Body of pancreas (tissue), 4 donors: ENCODE measurements around the gene MEIG1. TPM values are rescaled to one million over a fixed set of nuclear protein-coding genes. Genes with fewer than 3 reads are reported as not detected.

ENCODE experiments used
- ATAC-seq: fragments of 150-250 bp; one replicate; pipeline ENCODE4 v1.9.1; 2016
- DNase-seq, 4 donors: peaks; one replicate each; pipeline ENCODE4 v3.0.0-alpha.2; 2019
- H3K27ac ChIP-seq, 4 donors: fragments of 200-600 bp; sonication (generic); 1 replicate in 3 of 4; 2 replicates in 1 of 4; pipeline versions ENCODE4 v1.5.1 to v1.6.1; 2016 to 2019; ENCODE audit warnings: mild to moderate bottlenecking in 1 of 4, mixed read lengths in 1 of 4, moderate library complexity in 1 of 4
- H3K27me3 ChIP-seq, 2 donors: fragments of 200-600 bp; sonication (generic); one replicate each; pipeline ENCODE4 v1.6.0; 2016; ENCODE audit warnings: mild to moderate bottlenecking in 1 of 2
- H3K36me3 ChIP-seq, 2 donors: fragments of 200-600 bp; sonication (generic); replicated peaks in 1 of 2; 2 replicates each; pipeline ENCODE4 v1.5.1; 2016; ENCODE audit warnings: low read depth in 2 of 2; ENCODE audit not compliant: insufficient read depth in 1 of 2
- H3K4me1 ChIP-seq: fragments of 200-600 bp; sonication (generic); one replicate; pipeline ENCODE4 v1.6.0; 2016
- H3K4me3 ChIP-seq, 2 donors: fragments of 200-600 bp; sonication (generic); 1 replicate in 1 of 2; 2 replicates in 1 of 2; pipeline ENCODE4 v1.5.1; 2016 to 2019
- H3K9me3 ChIP-seq, 3 donors: fragments of 200-600 bp; sonication (generic); 1 replicate in 2 of 3; 2 replicates in 1 of 3; pipeline ENCODE4 v1.5.1; 2016
- POLR2A ChIP-seq, 3 donors: fragments of 450-650 bp; IDR thresholded peaks; one replicate each; pipeline ENCODE4 v1.6.1; 2016; ENCODE audit warnings: antibody characterized with exemption in 3 of 3, mild to moderate bottlenecking in 2 of 3
- WGBS, 2 donors: methylation state at CpG; one replicate each; pipeline ENCODE4 v1.1.5; 2017; 5-methylcytosine and 5-hydroxymethylcytosine counted together
- intact Hi-C: fragments of 100-400 bp; cut with DNase I; formaldehyde crosslinking; loops from one replicate; pipeline ENCODE4 v1.15.1; 2023
- total RNA-seq, 2 donors: library from RNA; depleted of rRNA; stranded (reverse); fragments of >200 nt; gene quantifications; one replicate each; pipeline ENCODE4 v1.1.0, GENCODE V29; 2016
- TF ChIP-seq, protein P1 (sequence below), 7 experiments: fragments of 450-650 bp in 4 of 7; fragments of 200-600 bp in 3 of 7; sonication (generic) in 3 of 7; IDR thresholded peaks; one replicate each; pipeline ENCODE4 v1.5.1; 2016 to 2019; ENCODE audit warnings: antibody characterized with exemption in 7 of 7

Gene MEIG1
- total RNA-seq, 2 donors from 2014 or later, result not detected

GRCh38 chr10:14917827-14918226 is 41.4 kb upstream of the MEIG1 start:
- H3K27ac ChIP-seq, result no peak overlapping the region
- TF ChIP-seq POLR2A (IDR thresholded peaks at IDR 0.05), result no peak
- TF ChIP-seq, protein P1, sequence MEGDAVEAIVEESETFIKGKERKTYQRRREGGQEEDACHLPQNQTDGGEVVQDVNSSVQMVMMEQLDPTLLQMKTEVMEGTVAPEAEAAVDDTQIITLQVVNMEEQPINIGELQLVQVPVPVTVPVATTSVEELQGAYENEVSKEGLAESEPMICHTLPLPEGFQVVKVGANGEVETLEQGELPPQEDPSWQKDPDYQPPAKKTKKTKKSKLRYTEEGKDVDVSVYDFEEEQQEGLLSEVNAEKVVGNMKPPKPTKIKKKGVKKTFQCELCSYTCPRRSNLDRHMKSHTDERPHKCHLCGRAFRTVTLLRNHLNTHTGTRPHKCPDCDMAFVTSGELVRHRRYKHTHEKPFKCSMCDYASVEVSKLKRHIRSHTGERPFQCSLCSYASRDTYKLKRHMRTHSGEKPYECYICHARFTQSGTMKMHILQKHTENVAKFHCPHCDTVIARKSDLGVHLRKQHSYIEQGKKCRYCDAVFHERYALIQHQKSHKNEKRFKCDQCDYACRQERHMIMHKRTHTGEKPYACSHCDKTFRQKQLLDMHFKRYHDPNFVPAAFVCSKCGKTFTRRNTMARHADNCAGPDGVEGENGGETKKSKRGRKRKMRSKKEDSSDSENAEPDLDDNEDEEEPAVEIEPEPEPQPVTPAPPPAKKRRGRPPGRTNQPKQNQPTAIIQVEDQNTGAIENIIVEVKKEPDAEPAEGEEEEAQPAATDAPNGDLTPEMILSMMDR (IDR thresholded peaks at IDR 0.05), result no peak
- no peaks in the 10 kb centered on the region for H3K27me3 ChIP-seq
- no peak for DNase-seq
- H3K4me3 ChIP-seq, result no peak overlapping the region
- 97% methylated on average over 3 of the region's 3 CpGs for WGBS, 2 donors
- H3K4me1 ChIP-seq, result no peaks in the 10 kb centered on the region
- peaks cover 12 to 17% of the 10 kb centered on the region in 2 donors for H3K36me3 ChIP-seq
- intact Hi-C loops, result no loop called here
- ATAC-seq, result no peak
- no peaks in the 10 kb centered on the region for H3K9me3 ChIP-seq

GRCh38 chr10:14918964-14919363 is 40.2 kb upstream of the MEIG1 start:
- WGBS, 2 donors, result 89 to 91% methylated on average over 3 of the region's 3 CpGs
- DNase-seq (no peak), ATAC-seq (no peak)
- Histone ChIP-seq H3K27ac (no peak overlapping the region), H3K27me3 (no peaks in the 10 kb centered on the region), H3K9me3 (no peaks in the 10 kb centered on the region), H3K4me3 (no peak overlapping the region), H3K4me1 (no peaks in the 10 kb centered on the region), H3K36me3 (peaks cover 12 to 17% of the 10 kb centered on the region in 2 donors)
- intact Hi-C loops, result no loop called here
- TF ChIP-seq, protein P1 (IDR thresholded peaks at IDR 0.05), result no peak
- TF ChIP-seq POLR2A (IDR thresholded peaks at IDR 0.05), result no peak

GRCh38 chr10:14924013-14924412 is 35.2 kb upstream of the MEIG1 start:
- intact Hi-C loops, result no loop called here
- no peaks in the 10 kb centered on the region for H3K4me1 ChIP-seq
- no peak overlapping the region for H3K27ac ChIP-seq
- peaks cover 4 to 10% of the 10 kb centered on the region in 2 donors for H3K36me3 ChIP-seq
- no peak overlapping the region for H3K4me3 ChIP-seq
- TF ChIP-seq, protein P1 (IDR thresholded peaks at IDR 0.05), result no peak
- no peak for TF ChIP-seq POLR2A (IDR thresholded peaks at IDR 0.05)
- WGBS, 2 donors, result 96 to 97% methylated on average over 7 of the region's 7 CpGs
- H3K9me3 ChIP-seq, result no peaks in the 10 kb centered on the region
- ATAC-seq (no peak), DNase-seq (no peak)
- no peaks in the 10 kb centered on the region for H3K27me3 ChIP-seq

DNA sequence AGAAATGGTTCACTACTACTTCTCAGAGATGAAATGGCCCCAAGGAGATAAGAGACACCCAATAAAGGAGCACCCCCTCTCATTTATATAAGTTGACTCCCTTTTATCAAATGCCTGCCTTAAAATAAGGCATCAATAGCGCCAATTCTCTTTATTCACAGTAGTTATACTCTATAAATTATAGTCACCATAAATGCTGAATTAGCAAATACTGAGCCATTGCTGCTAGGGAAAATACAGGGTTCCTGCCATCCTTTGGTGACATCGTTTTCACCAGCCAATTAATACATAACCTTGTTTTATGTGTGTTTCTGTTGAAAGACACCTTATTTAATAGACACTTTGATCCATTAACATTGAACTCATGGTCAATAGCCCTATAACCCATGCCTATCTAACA is 33.9 kb upstream of the MEIG1 start:
- DNase-seq (no peak), ATAC-seq (no peak)
- TF ChIP-seq, protein P1 (IDR thresholded peaks at IDR 0.05), result no peak
- TF ChIP-seq POLR2A (IDR thresholded peaks at IDR 0.05), result no peak
- H3K27ac ChIP-seq, result no peak overlapping the region
- H3K4me1 ChIP-seq, result no peaks in the 10 kb centered on the region
- peaks cover 4 to 7% of the 10 kb centered on the region in 2 donors for H3K36me3 ChIP-seq
- H3K9me3 ChIP-seq, result no peaks in the 10 kb centered on the region
- WGBS, 2 donors, result 97 to 98% methylated on average over 2 of the region's 2 CpGs
- no peaks in the 10 kb centered on the region for H3K27me3 ChIP-seq
- intact Hi-C loops, result no loop called here
- H3K4me3 ChIP-seq, result no peak overlapping the region

DNA sequence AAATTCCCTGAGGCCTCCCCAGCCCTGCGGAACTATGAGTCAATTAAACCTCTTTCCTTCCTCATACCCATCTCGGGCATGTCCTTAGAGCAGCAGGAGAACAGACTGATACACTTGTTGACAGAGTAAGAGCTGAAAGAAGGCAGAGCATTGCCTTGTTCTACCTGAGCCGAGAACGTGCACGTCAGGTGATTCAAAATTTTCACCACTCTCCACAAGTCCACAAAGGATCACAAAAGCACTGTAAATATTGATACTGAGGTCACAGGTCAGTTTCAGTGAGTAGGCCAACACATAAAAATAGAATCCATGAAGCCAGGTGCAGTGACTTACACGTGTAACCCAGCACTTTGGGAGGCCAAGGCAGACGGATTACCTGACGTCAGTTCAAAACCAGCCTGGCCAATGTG is 33.1 kb upstream of the MEIG1 start:
- Histone ChIP-seq H3K4me3 (no peak overlapping the region), H3K27me3 (no peaks in the 10 kb centered on the region), H3K4me1 (no peaks in the 10 kb centered on the region), H3K36me3 (peaks cover 4 to 12% of the 10 kb centered on the region in 2 donors), H3K27ac (no peak overlapping the region), H3K9me3 (no peaks in the 10 kb centered on the region)
- DNase-seq, result peak in 2 of 4 donors; percentile 14 to 21
- 51 to 68% methylated on average over 8 of the region's 8 CpGs for WGBS, 2 donors
- intact Hi-C loops, result no loop called here
- peak; percentile 64 for ATAC-seq
- no peak for TF ChIP-seq POLR2A (IDR thresholded peaks at IDR 0.05)
- TF ChIP-seq, protein P1 (IDR thresholded peaks at IDR 0.05), result no peak
